Measurements from ENCODE around the gene POLH.
A peak's percentile ranks its signal among the peaks of the same experiment; 100 is the strongest.
"Not testable (repeated sequence)": the region's sequence is repeated elsewhere in the genome, so short reads cannot be mapped to it uniquely, and the experiment has no call there.

Gene POLH

DNA sequence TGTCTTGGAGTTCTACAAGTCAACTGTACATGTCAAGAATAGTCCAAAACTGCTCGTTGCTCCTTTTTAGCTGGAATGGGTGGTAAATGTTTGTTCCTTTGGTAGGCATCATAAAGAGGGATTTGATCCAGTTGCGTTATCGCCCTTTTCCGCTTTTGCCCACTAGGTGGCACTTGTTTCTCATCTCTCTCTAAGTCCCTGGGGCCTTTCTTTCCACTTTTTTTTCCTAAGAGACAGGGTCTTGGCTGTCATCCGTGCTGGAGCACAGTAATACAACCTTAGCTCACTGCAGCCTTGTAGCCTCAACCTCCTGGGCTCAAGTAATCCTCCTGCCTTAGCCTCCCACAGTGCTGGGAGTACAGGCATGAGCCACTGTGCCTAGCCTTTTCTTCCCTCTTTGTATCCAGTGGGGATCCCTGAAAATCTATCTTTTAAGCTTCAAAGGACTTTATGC lies 32.4 kb downstream of the POLH start:
- peak; percentile 52 for DNase-seq

- DNase-seq: no peak
These were observed 32.8 kb downstream of the POLH start for GRCh38 chr6:43608807-43609206.

- no peak for DNase-seq
These were observed 33.4 kb downstream of the POLH start for GRCh38 chr6:43609402-43609801.

DNA sequence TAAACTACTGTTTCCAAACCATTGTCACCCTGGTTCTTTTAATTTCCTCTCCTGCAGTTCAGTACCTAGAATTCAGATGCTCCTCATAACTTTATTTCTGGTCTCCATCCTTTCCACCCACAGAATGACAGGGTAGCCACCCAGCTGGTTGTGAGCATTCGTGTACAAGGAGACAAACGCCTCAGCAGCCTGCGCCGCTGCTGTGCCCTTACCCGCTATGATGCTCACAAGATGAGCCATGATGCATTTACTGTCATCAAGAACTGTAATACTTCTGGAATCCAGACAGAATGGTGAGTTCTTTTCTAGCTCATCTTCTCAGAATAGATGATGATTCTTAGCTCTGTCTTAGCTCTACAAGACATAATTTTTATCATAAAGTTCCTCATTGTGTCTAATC lies 34.4 kb downstream of the POLH start:
- DNase-seq: no peak

- DNase-seq: no peak
These were observed 37.9 kb downstream of the POLH start for GRCh38 chr6:43613721-43614395.

- DNase-seq: no peak
These were observed 38.4 kb downstream of the POLH start for GRCh38 chr6:43614396-43614730.

- no peak for DNase-seq
These were observed 40.9 kb downstream of the POLH start for GRCh38 chr6:43616725-43617472.

DNA sequence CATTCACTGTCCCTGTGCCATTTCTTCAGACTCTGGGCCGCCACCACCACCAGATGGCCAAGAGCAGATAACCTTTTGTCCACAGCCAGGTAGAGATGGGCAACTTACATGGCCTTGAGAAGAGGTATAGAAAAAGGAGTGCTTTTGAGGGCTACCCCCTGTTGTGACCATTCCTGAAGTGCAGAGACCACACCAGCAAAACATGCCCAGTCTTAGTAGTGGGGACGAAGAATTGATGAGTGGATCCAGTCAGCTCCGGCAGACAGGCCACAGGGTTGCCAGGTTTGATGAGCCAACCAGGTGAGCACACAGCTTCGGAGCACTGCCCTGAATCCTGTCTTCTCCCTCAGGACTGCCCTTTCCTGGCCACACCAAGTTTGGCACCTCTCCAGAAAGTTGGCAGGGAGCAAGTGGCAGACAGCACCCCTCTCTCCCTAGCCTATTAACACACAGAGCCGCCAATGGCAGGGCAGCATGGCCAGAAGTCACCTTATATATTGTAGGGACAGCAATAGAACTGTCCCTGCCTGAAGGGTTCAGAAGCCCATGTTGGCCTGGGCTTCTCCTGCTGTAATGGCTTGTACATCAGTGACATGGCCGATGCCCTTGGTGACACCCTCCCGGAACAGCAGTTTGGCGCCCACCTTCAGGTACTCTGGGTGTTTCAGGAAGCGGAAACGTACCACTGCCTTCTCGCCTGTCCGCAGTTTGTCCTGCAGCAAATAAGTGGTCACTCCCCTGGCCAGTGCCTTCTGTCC lies 45.3 kb downstream of the POLH start:
- no peak for DNase-seq

- no peak for DNase-seq
These were observed 45.8 kb downstream of the POLH start for GRCh38 chr6:43621836-43622180.

- no peak for DNase-seq
These were observed 46.6 kb downstream of the POLH start for GRCh38 chr6:43622541-43622940.

DNA sequence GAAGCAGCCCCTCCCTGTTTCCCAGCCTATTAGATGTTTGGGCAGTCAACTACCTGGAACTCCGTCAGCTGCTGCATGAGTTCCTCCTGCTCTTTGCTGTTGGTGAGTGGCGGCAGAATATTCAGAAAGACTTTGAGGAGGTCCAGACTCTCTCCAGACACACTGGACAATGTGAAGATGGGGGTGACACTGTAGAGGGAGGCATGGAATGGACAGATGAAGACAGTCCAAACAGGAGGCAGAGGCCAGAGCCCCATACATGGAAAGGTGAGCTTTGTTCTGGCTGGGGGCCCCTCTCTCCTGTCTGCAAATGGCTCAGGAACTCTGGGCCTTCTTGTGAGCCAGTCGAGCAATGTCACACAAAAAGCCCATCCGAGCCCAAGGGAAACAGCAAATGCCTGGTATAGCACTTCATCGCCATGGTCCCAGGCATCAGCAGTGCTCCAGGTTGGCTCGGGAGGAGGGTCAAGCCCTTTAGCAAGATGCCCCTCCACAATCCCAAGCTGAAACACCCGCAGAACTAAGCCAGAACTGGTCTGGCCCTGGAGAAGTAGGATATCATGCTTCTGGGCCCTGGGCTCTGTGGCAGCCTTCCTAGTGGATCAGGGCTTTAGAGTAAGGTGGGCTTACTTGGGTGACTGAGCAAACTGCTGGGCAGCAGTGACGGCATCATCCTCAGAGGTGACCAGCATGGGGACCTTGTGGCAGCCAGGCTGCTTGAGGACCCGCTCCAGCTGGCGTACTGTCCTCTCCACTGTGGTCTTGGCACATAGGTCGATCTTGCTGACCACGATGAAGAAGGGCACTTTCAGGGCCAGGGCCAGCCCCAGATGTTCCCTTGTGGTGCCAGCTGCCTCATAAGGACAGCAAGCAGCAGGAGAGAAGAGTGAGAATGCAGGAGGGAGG lies 48.1 kb downstream of the POLH start:
- DNase-seq: no peak

DNA sequence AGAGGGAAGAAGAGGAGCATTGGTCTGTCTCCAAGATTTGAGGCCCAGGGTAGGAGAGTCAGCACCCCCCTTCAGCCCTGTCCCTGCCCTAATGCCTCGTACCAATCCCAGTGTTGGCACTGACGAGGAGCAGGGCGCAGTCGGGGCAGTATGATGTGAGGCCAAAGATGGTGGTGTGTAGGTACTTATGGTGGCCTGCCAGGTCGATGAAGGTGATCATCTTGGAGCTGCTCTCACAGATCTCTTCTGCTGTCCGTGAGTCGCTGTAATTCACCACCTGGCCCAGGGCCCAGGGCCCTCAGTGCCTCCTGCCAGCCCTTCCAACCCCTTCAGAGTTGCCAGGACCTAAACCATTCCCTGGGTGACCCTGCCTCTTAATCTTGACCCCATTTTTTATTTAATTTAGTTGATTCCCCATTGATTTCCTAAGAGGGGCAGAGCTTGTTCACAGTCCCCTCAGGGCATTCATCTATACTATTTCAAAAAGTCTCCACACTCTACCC lies 48.9 kb downstream of the POLH start:
- DNase-seq: no peak

GRCh38 chr6:43625393-43625992 lies 49.5 kb downstream of the POLH start:
- DNase-seq: no peak

- peak; percentile 49 for DNase-seq
These were observed 51.2 kb downstream of the POLH start for GRCh38 chr6:43627008-43627825.

GRCh38 chr6:43628393-43629103 lies 52.6 kb downstream of the POLH start:
- peak; percentile 67 for DNase-seq

GRCh38 chr6:43629104-43629504 lies 53.1 kb downstream of the POLH start, which contains the start of gene GTPBP2:
GTPBP2 (minus strand) TSS chr6:43629264; CDS start chr6:43629162, 102 bp downstream.
- DNase-seq: peak; percentile 99

DNA sequence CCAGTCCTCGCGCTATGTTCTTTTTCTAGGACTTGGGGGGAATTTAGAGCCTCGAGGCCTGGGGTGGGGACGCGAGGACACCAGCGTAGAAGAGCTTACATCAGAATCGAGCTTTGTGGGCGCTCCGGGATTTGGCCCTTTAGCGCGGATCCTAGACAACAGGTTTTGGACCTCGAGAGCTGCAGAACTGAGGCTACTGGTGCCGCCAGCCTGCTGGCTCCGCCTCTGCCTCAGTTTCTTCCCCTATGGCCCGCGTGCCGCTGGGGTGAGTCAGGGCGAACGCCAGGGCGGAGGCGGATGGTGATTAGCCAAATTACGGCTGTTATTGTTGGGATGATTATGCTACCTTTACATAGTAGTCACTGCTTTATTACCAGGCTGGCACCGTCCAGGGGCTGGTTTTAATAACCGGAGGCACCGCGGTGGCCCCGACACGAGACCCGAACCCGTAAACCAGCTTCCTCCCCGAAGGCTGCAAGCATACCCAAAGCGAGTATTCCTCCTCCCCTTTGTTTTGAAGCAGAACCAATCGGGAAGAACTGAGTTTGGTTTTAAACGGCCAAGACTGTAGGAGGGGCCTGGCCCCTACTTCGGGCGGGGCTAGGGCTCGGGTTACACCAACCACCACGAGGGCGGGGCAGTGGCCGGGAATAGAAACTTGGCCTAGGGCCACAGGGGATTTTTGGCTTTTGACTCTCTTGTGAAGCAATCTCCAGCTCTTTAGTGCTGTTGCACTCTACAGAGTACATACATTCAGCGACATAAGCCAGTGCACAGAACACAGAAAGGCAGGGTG lies 53.7 kb downstream of the POLH start:
- DNase-seq: peak; percentile 98

- no peak for DNase-seq
These were observed 55.1 kb downstream of the POLH start for GRCh38 chr6:43630980-43631619.

DNA sequence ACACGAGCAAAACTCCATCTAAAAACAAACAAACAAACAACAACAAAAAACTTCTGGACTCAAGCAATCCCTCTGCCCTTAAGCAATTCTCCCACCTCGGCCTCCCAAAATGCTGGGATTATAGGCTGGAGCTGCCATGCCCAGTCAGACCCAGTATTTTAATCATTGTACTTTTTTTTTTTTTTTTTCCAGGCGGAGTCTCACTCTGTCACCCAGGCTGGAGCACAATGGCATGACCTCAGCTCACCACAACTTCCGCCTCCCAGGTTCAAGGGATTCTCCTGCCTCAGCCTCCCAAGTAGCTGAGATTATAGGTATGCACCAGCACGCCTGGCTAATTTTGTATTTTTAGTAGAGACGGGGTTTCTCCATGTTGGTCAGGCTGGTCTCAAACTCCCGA lies 57.0 kb downstream of the POLH start:
- not testable (repeated sequence) for DNase-seq
